ENCODE data around the gene DNAH1. TPM values are rescaled to one million over a fixed set of nuclear protein-coding genes. Genes with fewer than 3 reads are reported as not detected.

Gene DNAH1
- total RNA-seq, 1 experiment from 2014 or later, result 5.9 TPM

- CTCF ChIA-PET, result no interaction called here
- Histone ChIP-seq H3K9me3 (ENCODE audit: insufficient read depth, low read depth) (no peaks in the 10 kb centered on the region), H4K20me1 (ENCODE audit: insufficient read depth) (no peaks in the 10 kb centered on the region), H3F3A (ENCODE audit: insufficient read depth, low read depth) (no peaks in the 10 kb centered on the region), H2AFZ (no peak overlapping the region), H3K4me1 (replicated peaks; ENCODE audit: insufficient read depth) (no peaks in the 10 kb centered on the region), H3K27ac (no peak overlapping the region), H3K27me3 (ENCODE audit: insufficient read depth, low read depth) (no peaks in the 10 kb centered on the region), H3K36me3 (ENCODE audit: low read depth) (peaks cover 3% of the 10 kb centered on the region; the same call in 1 of the 2 replicates), H3K9me2 (ENCODE audit: insufficient read depth) (no peaks in the 10 kb centered on the region), H3K79me2 (ENCODE audit: low read depth) (peaks cover 21% of the 10 kb centered on the region), H3K4me3 (no peak overlapping the region), H3K4me2 (no peak overlapping the region)
- DNase-seq, result no peak
- intact Hi-C loops (cut with micrococcal nuclease; ENCODE audit: unreplicated experiment), result no loop called here
- POLR2A ChIA-PET (ENCODE audit: unreplicated experiment), result no interaction called here
- TF ChIP-seq EZH2 (IDR thresholded peaks at IDR 0.05; ENCODE audit: low read depth), result no peak
- TF ChIP-seq CTCF (conservative IDR thresholded peaks at IDR 0.05), result no peak
- BruUV-seq (replicated peaks), result no TSS peak
These were observed 88.9 kb downstream of the DNAH1 start for GRCh38 chr3:52405066-52405465.

GRCh38 chr3:52405601-52406110, 89.5 kb downstream of the DNAH1 start:
- no peaks in the 10 kb centered on the region for H3K4me1 ChIP-seq (replicated peaks; ENCODE audit: insufficient read depth)
- H3K4me2 ChIP-seq, result no peak overlapping the region
- TF ChIP-seq CTCF (conservative IDR thresholded peaks at IDR 0.05), result no peak
- no peak for TF ChIP-seq EZH2 (IDR thresholded peaks at IDR 0.05; ENCODE audit: low read depth)
- no peak overlapping the region for H3K4me3 ChIP-seq
- no peak overlapping the region for H2AFZ ChIP-seq
- H3K9me2 ChIP-seq (ENCODE audit: insufficient read depth), result no peaks in the 10 kb centered on the region
- ChIA-PET CTCF (interaction anchor here (0.6 kb wide), 1 partner anchor 742 kb away, joined by 15 read pairs; no protein-coding TSS in a partner anchor), POLR2A (ENCODE audit: unreplicated experiment) (no interaction called here)
- intact Hi-C loops (cut with micrococcal nuclease; ENCODE audit: unreplicated experiment), result no loop called here
- no peaks in the 10 kb centered on the region for H3K9me3 ChIP-seq (ENCODE audit: insufficient read depth, low read depth)
- no peaks in the 10 kb centered on the region for H3K27me3 ChIP-seq (ENCODE audit: insufficient read depth, low read depth)
- H3F3A ChIP-seq (ENCODE audit: insufficient read depth, low read depth), result no peaks in the 10 kb centered on the region
- no peak overlapping the region for H3K27ac ChIP-seq
- H3K79me2 ChIP-seq (ENCODE audit: low read depth), result peaks cover 21% of the 10 kb centered on the region
- no peaks in the 10 kb centered on the region for H4K20me1 ChIP-seq (ENCODE audit: insufficient read depth)
- no peak for DNase-seq
- H3K36me3 ChIP-seq (ENCODE audit: low read depth), result peaks cover 3% of the 10 kb centered on the region; the same call in 1 of the 2 replicates
- BruUV-seq (replicated peaks), result no TSS peak

- no peak overlapping the region for H3K4me3 ChIP-seq
- peaks cover 2% of the 10 kb centered on the region; the same call in 1 of the 2 replicates for H3F3A ChIP-seq (ENCODE audit: insufficient read depth, low read depth)
- peaks cover 21% of the 10 kb centered on the region for H3K79me2 ChIP-seq (ENCODE audit: low read depth)
- ChIA-PET CTCF (no interaction called here), POLR2A (ENCODE audit: unreplicated experiment) (no interaction called here)
- no peak overlapping the region for H3K4me2 ChIP-seq
- H3K36me3 ChIP-seq (ENCODE audit: low read depth), result peaks cover 3% of the 10 kb centered on the region; the same call in 1 of the 2 replicates
- TF ChIP-seq EZH2 (IDR thresholded peaks at IDR 0.05; ENCODE audit: low read depth) (no peak), CTCF (conservative IDR thresholded peaks at IDR 0.05) (no peak)
- intact Hi-C loops (cut with micrococcal nuclease; ENCODE audit: unreplicated experiment), result no loop called here
- no peak overlapping the region for H3K27ac ChIP-seq
- H3K4me1 ChIP-seq (replicated peaks; ENCODE audit: insufficient read depth), result peaks cover 1% of the 10 kb centered on the region
- DNase-seq, result no peak
- H2AFZ ChIP-seq, result no peak overlapping the region
- no peaks in the 10 kb centered on the region for H3K27me3 ChIP-seq (ENCODE audit: insufficient read depth, low read depth)
- BruUV-seq (replicated peaks), result no TSS peak
- H4K20me1 ChIP-seq (ENCODE audit: insufficient read depth), result no peaks in the 10 kb centered on the region
- H3K9me2 ChIP-seq (ENCODE audit: insufficient read depth), result no peaks in the 10 kb centered on the region
- H3K9me3 ChIP-seq (ENCODE audit: insufficient read depth, low read depth), result no peaks in the 10 kb centered on the region
These were observed 90.1 kb downstream of the DNAH1 start for GRCh38 chr3:52406231-52406661.

Measured in PC-9 (cell line).